ENCODE measurements around the gene BIRC7.
A peak's percentile ranks its signal among the peaks of the same experiment; 100 is the strongest.

Gene BIRC7

DNA sequence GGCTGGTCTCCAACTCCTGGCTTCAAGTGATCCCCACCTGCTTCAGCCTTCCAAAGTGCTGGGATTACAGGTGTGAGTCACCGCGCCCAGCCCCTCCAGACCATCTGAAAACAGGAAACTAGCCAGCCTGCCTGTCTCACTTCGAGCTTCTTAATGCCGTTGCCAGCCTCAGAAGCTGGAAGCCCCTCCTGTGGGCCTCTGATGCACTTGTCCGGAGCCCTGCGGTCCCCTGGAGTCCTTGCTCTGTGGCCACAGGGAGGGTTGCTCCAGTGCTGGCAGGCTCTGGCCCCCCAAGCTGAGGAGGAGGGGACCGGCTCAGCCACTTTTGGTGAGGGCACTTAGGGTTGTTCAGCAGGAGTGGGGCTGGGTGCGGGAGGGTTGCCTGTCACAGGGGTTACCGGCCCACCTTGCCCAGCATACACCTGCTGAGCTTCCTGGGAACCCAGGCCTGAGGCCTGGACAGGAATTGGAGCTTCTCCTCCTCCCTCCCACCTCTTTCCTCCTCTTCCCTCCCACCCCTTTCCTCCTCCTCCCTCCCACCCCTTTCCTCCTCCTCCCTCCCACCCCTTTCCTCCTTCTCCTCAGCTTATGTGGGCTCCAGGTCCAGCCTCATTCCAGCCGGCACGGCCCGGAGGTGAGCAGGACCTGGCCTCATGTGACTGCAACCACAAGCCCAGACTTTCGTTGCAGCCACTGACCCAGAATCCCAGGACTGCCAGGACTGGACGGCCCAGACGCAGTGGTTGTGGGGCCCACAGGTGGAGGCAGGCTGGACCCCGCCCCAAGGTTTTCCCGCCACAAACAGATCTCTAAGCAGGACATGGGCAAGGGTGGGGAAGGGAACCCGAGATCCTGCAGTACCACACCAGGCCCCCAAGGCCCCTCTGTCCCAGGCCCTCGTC is 9.4 kb upstream of the BIRC7 start:
- no peak for DNase-seq

DNA sequence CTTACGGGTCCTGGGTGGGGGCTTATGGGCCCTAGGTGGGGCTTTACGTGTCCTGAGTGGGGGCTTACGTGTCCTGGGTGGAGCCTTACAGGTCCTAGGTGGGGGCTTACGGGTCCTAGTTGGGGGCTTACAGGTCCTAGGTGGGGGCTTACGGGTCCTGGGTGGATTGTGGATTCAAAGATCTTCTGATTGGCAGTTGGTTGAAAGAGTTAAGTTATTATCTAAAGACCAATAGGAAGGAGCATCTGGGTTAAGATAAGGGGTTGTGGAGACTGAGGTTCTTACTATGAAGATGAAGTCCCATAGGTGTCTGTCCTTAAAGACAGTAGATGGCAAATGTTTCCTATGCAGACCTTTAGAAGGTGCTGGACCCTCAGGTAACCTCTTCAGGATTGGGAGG is 8.4 kb upstream of the BIRC7 start:
- no peak for DNase-seq

DNA sequence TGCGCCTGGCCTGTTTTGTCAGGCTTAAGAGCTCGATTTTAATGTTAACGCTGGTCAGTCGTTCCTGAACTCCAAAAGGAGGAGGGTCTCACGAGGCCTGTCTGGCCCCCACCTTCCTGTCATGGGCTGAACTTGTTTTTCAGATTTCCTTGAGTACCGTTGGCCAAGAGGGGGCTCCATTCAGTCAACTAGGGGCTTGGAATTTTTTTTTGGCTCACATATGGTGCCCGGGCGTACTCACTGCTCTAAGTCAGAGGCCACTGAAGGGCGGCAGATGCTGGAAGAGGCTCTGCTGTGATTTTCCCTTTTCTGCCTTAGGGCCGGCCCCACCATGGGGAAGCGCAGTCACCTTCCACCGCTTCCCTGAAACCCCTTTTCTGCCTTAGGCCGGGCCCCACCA is 6.9 kb upstream of the BIRC7 start:
- DNase-seq: no peak

DNA sequence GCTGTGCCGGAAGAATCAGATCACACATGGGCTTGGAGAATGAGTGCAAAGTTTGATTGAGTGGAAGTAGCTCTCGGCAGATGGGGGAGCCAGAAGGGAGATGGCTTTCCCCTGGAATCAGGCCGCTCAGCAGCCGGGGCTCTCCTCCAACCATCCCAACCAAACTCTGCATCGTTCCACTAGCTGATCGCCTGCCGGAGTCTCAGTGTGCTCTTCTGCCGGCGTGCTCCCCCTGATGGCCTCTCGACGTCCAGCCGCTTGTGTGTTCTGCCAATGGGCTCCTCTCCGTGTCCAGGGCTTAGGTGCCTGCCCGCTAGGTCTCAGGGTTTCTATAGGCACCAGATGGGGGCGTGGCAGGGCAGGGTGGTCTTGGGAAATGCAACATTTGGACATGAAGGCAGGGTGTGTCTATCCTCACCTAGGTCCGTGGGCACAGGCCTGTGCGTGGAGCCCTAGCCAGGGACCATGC is 4.9 kb upstream of the BIRC7 start:
- no peak for DNase-seq

DNA sequence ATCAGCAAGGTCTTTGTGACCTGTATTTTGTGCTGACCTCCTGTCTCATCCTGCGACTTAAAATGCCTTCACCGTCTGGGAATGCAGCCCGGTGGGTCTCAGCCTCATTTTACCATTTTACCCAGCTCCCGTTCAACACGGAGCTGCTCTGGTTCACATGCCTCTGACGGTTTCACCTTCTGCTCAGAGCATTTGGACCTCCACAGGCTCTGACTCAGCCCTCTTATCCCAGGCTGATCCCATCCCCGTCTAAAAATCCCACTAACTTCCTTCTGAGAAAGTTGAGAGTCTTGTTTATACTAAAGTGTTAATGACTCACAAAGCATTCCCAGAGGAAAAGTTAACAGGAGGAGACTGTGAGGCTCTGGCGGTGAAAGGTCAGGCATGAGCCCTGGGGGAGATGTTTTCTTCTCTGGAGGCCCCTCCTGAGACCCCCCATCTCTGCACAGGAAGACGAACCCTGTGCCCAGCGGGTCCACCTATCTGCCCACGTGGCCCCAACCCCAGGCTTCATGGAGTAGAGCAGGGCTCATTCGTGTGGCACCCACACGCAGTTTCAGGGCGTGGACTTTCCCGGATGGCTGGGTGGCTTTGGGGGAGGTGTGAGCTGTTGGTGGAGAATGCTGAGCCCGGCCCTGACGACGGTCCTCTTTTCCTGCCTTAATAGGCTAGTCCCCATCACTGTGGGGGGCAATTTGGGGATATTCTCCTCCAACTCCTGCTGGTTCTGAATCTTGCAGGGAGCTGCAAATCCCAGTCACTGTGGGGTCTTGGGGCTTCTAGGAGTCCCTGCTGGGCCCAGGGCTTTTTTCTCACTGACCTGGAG is 3.3 kb upstream of the BIRC7 start:
- no peak for DNase-seq

DNA sequence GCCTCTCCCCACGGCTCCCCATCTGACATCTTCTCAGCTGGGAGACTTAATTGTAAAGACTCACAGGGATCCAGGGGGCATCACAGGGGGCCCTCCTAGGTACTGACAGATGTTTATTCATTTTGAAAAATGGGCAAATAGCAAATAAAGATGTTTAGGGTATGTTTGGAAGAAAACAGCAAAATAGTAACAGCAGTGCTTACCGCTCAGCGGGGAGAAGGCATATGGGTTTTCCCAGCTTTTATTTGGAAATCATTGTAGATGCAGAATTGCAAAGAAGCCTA is 2.7 kb upstream of the BIRC7 start:
- no peak for DNase-seq

DNA sequence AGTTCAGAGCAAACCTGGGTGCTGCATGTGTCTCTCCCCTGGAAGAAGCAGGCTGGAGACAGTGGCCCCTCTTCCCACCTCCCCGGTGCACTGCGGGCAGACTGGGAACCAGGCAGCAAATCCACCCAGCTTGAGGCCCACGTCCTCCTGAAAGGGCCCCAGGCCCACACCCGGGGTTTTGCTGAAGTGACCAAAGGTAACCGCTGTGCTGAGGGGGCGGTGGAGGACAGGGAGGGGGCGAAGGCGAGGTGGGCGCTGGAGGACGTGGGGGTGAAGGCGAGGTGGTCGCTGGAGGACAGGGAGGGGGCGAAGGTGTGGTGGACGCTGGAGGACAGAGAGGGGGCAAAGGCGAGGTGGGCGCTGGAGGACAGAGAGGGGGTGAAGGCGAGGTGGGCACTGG is 1.8 kb upstream of the BIRC7 start:
- no peak for DNase-seq

DNA sequence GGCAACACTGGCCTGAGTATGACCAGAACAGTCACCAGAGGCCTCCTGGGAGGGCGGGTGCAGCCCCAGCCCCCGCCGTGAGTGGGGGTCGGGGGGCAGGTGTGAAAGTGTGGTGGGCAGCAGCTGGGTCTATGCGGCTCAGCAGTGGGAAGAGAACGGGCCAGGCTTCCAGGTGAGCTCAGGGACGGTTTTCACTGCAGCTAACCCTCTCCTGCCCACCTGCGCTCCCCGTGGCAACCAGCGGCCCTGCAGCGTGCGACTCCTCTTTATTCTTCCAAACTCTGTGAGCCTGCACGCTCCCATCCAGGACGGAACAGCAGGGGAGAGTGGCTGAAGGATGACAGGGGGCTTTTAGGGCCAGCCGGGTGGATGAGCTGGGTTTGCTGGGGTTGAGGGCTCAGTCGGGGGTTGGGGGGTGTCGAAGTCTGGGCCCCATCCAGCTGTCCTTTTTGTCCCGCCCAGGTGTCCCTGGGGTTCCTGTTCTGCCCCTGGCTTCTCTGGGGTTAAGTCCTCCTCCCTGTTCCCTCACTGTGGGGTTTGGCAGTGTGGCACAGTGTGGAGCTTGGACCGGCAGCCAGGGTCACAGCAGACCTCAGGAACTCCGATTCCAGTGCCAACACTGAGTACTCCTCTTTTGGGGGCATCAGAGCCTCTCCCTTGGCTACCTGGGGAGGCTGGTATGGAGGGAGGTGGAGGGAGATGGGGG is 859 bp upstream of the BIRC7 start:
- DNase-seq: peak; percentile 40

DNA sequence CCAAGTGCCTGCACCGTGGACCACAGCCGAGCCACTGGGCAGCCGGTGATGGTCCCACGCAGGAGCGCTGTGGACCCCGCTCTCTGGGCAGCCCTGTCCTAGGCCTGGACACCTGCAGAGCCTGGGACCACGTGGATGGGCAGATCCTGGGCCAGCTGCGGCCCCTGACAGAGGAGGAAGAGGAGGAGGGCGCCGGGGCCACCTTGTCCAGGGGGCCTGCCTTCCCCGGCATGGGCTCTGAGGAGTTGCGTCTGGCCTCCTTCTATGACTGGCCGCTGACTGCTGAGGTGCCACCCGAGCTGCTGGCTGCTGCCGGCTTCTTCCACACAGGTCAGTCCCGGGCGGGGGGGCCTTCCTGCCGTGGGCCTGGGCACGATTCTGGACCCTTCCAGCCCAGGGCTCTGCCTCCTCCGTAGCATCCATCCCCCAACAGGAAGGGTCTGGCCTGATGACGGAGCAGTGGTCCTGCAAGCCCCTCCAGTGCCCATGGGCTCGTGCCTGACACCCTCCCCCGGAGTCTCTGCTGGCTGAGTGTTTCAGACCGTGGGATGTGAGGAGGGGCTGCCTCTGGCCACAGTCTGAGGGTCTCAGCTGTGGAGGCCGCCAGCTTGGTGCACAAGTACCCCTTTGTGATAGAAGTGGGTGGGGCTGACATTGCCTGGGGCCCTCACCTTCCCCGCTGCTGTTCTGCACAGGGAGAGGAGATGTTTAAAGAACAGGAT is 572 bp downstream of the BIRC7 start:
- DNase-seq: no peak

DNA sequence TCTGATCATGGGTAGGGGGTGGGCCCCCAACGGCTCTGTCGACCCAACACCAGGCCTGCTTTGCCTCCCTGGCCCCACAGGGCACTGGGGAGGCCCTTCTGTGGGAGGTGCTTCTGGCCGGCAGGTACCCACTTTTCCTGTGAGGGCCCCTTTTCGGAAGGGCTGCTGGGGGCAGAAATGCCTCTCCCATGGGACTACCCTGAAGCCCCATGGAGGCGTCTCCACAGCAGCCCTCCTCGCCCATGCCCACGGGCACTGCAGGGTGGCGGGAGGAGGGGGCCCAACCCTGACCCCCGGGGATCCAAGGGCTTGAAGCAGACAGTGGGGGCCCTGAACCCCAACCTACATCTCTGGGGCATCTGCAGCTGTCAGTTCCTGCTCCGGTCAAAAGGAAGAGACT is 2.3 kb downstream of the BIRC7 start:
- no peak for DNase-seq

DNA sequence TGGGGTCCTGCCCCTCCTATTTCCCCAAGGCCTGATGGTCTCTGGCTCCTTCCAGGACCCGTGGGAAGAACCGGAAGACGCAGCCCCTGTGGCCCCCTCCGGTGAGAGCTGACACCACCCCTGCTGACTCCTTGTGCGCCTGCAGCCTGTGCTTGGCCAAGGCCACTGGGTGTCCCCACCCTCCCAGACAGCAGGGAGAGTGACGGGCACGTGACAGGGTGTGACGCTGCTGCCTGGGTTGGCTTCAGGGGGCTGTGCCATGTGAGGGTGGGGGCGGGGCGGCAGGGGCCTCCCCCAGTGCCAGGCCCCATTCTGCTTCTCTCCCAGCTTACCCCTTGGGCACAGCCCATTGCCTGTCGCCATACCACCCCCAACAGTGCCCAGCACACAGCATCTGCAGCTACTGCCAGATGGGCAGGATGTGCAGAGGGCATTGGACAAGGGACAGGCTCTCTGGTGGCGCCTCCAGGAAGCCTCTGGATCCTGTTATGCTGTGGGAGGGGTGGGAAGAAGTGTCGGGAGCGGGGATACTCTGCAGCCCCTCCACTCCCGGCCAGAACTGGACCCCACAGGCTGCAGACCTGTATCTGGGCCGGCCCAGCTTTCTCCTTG is 2.9 kb downstream of the BIRC7 start:
- DNase-seq: no peak

DNA sequence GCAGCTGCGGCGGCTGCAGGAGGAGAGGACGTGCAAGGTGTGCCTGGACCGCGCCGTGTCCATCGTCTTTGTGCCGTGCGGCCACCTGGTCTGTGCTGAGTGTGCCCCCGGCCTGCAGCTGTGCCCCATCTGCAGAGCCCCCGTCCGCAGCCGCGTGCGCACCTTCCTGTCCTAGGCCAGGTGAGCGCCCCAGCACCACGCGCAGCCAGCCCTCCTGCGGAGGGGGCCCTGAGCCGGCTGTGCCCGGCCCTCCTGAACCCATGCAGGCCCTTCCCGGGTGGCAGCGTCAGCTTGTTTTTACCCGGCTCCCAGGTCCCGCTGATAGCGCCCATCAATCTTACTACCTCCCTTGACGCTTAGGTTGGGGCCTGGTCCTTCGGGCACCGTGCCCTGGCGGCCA is 3.7 kb downstream of the BIRC7 start:
- no peak for DNase-seq

DNA sequence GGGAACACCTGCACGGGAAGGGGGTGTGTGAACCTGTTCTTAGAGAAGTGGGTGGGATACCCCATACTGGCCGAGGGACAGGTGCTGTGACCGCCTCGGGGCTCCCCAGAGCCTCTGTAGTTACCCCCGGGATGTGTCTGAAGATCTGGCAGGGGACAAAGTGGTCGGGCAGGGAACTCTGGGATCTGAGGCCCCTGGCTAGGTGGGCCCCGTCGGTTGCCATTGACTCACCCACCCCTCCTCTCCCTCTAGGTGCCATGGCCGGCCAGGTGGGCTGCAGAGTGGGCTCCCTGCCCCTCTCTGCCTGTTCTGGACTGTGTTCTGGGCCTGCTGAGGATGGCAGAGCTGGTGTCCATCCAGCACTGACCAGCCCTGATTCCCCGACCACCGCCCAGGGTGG is 4.3 kb downstream of the BIRC7 start:
- DNase-seq: no peak

DNA sequence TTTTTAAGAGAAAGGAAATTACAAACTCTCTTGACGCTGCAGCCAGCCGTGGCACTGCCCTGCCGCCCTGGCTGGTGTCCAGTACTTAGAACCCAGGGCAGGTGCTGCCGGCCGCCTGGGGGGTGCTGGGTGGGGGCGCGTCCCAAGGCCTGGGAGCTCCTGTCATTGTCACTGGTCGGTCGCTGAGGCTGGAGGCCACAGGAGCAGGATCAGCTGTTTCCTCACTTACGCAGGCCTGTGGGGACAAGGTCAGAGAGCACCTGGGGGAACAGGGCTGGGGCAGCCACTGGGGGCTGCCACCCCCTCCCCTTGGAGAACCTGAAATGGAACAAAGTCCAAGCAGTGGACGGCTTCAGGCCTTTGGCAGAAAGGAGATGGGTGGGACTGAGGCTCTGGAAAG is 5.6 kb downstream of the BIRC7 start:
- DNase-seq: no peak

DNA sequence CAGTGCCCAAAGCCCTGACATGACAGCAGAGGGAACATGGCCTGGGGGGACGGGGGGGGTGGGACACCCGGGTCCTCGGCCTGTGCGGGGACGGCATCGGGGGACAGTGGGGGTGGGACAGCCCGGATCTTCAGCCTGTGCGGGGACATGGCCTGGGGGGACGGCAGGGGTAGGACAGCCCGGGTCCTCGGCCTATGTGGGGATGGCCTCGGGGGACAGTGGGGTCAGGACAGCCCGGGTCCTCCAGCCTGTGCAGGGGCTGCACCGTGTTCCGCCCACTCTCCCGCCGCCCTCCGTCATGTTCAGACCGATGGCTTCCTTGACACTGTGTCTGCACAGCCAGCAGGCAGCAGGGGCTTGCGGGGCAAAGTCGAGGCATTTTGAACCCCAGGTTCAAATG is 7.0 kb downstream of the BIRC7 start:
- DNase-seq: no peak

DNA sequence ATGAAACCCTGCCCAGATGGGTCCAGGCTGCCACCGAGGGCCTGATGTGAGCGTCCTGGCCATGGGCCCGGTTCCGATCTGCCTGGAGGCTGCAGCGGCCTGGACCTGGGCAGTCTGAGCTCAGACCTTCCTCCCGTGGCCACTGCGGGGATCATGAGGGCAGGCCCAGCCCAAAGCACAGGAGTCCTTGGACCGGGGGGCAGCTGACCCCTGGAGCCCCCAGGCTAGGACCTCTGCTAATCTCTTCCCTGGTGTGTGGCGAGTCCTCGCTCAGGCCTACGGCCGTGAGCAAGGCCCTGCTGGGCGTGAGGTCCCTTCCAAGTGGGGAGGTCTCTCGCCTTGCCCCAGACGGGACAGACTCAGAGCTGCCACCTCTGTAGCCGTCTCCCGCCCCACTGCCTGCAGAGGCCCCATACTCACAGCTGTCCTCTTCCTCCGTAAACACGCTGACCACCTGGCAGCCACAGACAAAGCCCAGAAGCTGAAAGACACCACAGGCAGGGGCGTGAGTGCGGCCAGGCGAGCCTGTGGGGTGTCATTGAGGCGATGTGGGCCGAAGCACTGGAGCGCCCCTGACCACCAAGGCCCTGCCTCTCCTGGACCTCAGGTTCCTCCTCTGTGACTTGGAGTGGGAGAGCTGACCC is 8.0 kb downstream of the BIRC7 start:
- DNase-seq: no peak

DNA sequence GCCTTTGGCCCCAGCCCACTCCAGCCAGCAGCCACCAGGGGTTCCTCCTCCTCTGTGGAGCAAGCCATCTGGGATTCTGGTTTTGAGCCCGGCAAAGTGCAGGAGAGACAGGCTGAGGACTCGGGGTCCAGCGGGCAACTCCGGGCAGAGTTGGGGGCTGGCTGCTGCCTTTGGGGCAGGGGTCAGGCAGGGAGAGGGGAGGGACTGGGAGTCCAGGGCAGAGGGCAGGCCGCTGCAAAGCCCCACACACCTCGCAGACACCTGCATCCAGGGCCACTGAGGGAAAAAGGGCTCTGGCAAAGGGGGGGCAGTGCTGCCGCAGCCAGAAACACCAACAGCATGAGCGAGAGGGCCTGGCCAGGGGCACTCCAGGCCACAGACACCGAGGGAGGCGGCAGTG is 8.8 kb downstream of the BIRC7 start:
- no peak for DNase-seq

DNA sequence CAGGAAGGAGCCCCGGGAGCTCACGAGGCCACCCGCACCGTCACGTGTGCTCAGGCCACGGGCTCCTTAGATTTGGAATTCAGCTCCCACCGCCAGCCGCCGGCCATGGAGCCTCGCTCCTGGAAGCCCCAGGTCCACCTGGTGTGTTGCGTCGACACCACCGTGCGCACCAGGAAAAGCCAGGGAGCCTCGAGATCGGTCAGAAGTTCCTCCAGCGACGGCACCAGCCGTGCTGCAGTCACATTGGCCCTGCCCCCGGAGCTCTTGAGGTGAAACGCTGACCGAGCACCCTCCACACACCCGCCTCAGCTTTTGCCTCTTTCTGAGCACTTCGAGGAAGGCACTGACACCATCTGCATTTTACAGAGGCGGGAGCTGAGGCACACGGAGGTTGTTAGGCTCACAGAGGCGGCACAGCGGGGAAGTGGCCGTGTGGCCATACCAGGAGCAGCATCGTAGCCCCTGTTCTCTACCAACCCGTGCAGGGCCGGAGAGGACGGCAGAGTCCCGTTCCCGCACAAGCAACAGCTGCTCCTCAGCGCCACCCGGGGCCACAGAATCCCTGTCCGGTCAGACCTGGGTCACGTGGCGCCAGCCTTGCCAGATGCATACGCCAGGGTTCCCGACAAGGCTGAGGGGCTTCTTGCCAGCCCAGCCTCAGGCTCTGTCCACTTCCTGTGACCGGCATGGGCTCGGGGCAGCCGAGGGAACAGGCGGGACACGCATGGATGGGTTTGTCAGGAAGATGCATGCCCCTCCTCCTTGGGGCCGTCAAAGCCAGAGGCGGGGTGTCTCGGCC is 11.0 kb downstream of the BIRC7 start:
- DNase-seq: no peak

DNA sequence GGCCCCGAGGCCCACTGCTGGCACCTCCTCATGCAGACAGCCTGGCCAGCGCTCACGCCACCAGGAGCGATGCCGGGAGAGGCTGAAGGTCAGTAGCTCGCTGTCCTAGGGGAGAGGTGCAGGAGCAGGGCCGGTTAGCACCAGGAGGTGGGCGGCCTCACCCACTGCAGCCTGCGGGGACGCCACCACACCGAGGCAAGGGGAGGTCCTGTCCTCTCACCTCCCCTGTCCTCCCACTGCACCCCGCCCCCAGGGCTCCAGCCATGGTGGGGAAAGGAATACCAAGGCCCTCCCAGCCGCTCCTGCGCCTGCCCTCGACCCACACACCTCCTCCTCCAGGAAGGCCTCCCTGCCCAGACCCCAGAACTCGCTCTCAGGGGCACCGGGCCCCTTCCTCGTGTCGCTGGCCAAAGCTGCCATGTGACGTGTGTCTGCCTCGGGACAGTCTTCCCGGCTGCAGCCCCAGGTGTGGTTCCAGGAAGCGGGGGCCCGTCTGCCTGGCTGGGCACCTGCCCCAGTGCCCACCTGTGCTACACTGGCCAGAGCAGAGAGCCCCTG is 12.0 kb downstream of the BIRC7 start:
- DNase-seq: no peak

DNA sequence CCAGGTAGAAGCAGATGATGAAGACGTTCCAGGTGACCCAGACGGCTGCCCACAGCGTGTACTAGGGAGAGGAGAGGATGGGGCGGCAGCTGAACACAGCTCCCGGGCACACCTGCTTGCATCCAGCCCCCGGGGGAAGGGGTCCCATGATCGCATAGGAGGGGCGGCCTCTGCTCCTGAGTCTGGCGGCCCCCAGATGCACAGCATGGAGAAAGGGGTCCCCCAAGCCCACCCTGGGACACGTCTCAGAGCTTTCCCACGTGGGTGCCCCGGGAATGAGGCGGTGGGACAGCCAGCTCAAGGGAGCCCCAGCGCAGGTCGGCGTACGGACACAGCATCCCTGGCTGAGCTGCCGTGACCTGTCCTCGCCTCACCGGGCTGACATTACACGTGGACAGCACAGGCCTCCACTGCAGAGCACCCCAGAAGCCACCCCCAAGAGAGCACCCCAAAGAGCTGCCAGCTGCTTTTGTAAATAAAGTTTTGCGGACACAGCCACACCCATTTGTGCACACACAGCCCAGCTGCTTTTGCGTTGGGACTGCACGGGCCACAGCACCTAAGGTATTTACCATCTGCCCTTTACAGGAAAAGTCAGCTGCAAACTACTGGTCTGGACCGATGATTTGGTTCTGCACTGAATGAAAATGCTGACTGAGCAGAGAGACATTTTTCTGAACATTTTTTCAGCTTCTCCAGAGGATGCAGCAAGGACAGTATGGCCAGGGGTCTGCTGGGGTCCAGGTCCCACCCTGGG is 13.3 kb downstream of the BIRC7 start:
- no peak for DNase-seq

Measured in stimulated activated CD4-positive, alpha-beta T cell treated with anti-CD3 and anti-CD28 coated beads, Interleukin-15, amount 100 ng/mL, for 24 hours (primary cell).